Retinal pigment epithelial cell (primary cell): Measurements from ENCODE around the gene FBXW7.
A peak's percentile ranks its signal among the peaks of the same experiment; 100 is the strongest.

ENCODE experiments used
- DNase-seq: peaks from one replicate; pipeline ENCODE4 v3.0.0-alpha.2; 2010; ENCODE audit warnings: low read depth
- H3K4me3 ChIP-seq: 2 replicates; pipeline ENCODE4 v1.5.1; 2011; ENCODE audit warnings: mild to moderate bottlenecking, low read length, control low read depth, moderate library complexity
- CTCF ChIP-seq: conservative IDR thresholded peaks from 2 replicates; pipeline ENCODE4 v1.5.1; 2011; ENCODE audit warnings: low read depth, low read length, control low read depth, inconsistent platforms

FBXW7 gene

DNA sequence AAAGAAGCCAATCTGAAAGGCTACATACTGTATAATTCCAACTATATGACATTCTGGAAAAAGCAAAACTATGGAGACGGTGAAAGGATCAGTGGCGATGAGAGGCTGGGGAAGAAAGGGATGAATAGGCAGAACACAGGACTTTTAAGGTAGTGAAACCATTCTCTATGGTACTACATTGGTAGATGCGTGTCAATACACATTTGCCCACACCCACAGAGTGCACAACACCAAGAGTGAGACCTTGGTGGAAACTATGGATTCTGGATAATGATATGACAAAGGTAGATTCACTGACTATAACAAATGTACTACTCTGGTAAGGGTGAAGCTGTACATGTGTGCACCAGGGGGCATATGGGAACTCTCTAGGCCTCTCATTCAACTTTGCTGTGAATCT, 134.5 kb downstream of the FBXW7 start:
- no peak overlapping the region for H3K4me3 ChIP-seq
- TF ChIP-seq CTCF = peak; percentile 6
- no peak for DNase-seq

DNA sequence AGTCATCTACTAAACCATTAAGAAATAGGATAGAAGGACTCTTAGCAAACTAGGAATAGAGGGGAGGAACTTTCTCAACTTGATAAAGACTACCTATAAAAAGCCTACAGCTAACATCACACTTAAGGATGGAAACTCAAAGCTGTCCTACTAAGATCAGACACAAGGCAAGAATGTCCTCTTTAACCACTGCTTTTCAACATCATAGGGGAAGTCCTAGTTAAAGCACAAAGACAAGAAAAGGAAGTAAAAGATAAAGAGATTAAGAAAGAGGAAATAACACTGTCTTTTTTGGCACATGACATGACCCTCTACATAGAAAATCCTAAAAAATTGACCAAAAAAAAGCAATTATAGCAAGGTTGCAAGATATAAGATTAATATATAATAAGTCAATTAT, 136.6 kb downstream of the FBXW7 start:
- no peak for DNase-seq
- no peak for TF ChIP-seq CTCF
- H3K4me3 ChIP-seq = no peak overlapping the region

- DNase-seq = no peak
- TF ChIP-seq CTCF = peak; percentile 48
- no peak overlapping the region for H3K4me3 ChIP-seq
These were observed 137.8 kb downstream of the FBXW7 start for GRCh38 chr4:152398060-152398459.

- no peak for TF ChIP-seq CTCF
- no peak for DNase-seq
- H3K4me3 ChIP-seq = no peak overlapping the region
These were observed 141.1 kb downstream of the FBXW7 start for GRCh38 chr4:152394791-152395190.

- DNase-seq = no peak
- no peak overlapping the region for H3K4me3 ChIP-seq
- TF ChIP-seq CTCF = no peak
These were observed 143.8 kb downstream of the FBXW7 start for GRCh38 chr4:152392079-152392478.

GRCh38 chr4:152390216-152390615, 145.7 kb downstream of the FBXW7 start:
- DNase-seq = peak; percentile 36
- H3K4me3 ChIP-seq = no peak overlapping the region
- TF ChIP-seq CTCF = no peak

GRCh38 chr4:152389359-152389758, 146.5 kb downstream of the FBXW7 start:
- no peak for DNase-seq
- no peak overlapping the region for H3K4me3 ChIP-seq
- no peak for TF ChIP-seq CTCF
